HepG2 (cell line): ENCODE results near the gene GGT1. TPM values are rescaled to one million over a fixed set of nuclear protein-coding genes. Genes with fewer than 3 reads are reported as not detected.

Source experiments
- ATF7 ChIP-seq, 2 experiments: fragments of 450-650 bp in 1 of 2; sonication (generic) in 1 of 2; formaldehyde crosslinking in 1 of 2; IDR thresholded peaks; 2 replicates each; pipeline versions ENCODE4 v1.4.0 to v1.6.1; 2016 to 2020; ENCODE audit warnings: antibody characterized with exemption in 1 of 2, mild to moderate bottlenecking in 1 of 2, missing genetic modification reagents in 1 of 2
- FOXA3 ChIP-seq: IDR thresholded peaks from 2 replicates; pipeline ENCODE4 v1.6.1; 2016; ENCODE audit warnings: missing genetic modification reagents, missing compliant biosample characterization
- MZF1 ChIP-seq: sonication (generic); formaldehyde crosslinking; IDR thresholded peaks from 2 replicates; pipeline ENCODE4 v1.8.1; 2023; ENCODE audit warnings: mild to moderate bottlenecking, missing genetic modification reagents, borderline replicate concordance
- PCBP1 ChIP-seq: fragments of 200-400 bp; formaldehyde crosslinking; IDR thresholded peaks from 2 replicates; pipeline ENCODE4 v1.6.1; 2017; ENCODE audit warnings: mild to moderate bottlenecking, low read depth, low read length, borderline replicate concordance
- PPARG ChIP-seq: conservative IDR thresholded peaks from 2 replicates; pipeline ENCODE4 v1.6.1; 2016; ENCODE audit warnings: missing biosample characterization, missing genetic modification reagents
- REXO4 ChIP-seq: sonication (generic); formaldehyde crosslinking; IDR thresholded peaks from 2 replicates; pipeline ENCODE4 v1.8.0; 2022; ENCODE audit warnings: missing genetic modification reagents, mild to moderate bottlenecking, borderline replicate concordance
- SPEN ChIP-seq: sonication (generic); formaldehyde crosslinking; IDR thresholded peaks from 2 replicates; pipeline ENCODE4 v1.5.1; 2020; ENCODE audit warnings: low read depth, mild to moderate bottlenecking, missing genetic modification reagents
- THAP11 ChIP-seq: IDR thresholded peaks from 2 replicates; pipeline ENCODE4 v1.6.1; 2016; ENCODE audit warnings: missing biosample characterization, missing genetic modification reagents
- ZBTB26 ChIP-seq: IDR thresholded peaks from 2 replicates; pipeline ENCODE4 v1.6.1; 2016; ENCODE audit warnings: missing compliant biosample characterization, missing genetic modification reagents, borderline replicate concordance
- ZNF318 ChIP-seq: sonication (generic); formaldehyde crosslinking; IDR thresholded peaks from 2 replicates; pipeline ENCODE4 v1.4.0; 2020; ENCODE audit warnings: mild to moderate bottlenecking, missing genetic modification reagents
- ZNF598 ChIP-seq: sonication (generic); formaldehyde crosslinking; IDR thresholded peaks from 2 replicates; pipeline ENCODE4 v1.5.1; 2020; ENCODE audit warnings: mild to moderate bottlenecking, missing genetic modification reagents, borderline replicate concordance
- ZNF619 ChIP-seq: sonication (generic); formaldehyde crosslinking; IDR thresholded peaks from 2 replicates; pipeline ENCODE4 v1.4.0; 2020; ENCODE audit warnings: mild to moderate bottlenecking, missing genetic modification reagents
- polyA plus RNA-seq, 8 experiments: library from polyadenylated mRNA; depleted of rRNA in 3 of 8; stranded (reverse) in 7 of 8; unstranded in 1 of 8; fragments of >200 nt; fragmentation: Illumina TruSeq in 4 of 8; extraction: Trizol in 4 of 8; gene quantifications; 2 replicates each; pipeline versions ENCODE4 v1.2.1 to v1.2.3, GENCODE V29; 2011 to 2016; ENCODE audit warnings: low read depth in 4 of 8, missing spikeins in 1 of 8, mixed read lengths in 1 of 8; ENCODE audit not compliant: insufficient read depth in 1 of 8
- total RNA-seq, 5 experiments: library from RNA; depleted of rRNA; stranded (reverse); fragments of >200 nt; fragmentation: Illumina TruSeq; extraction: Trizol; gene quantifications; 2 replicates each; pipeline ENCODE4 v1.2.3, GENCODE V29; 2016; ENCODE audit warnings: low read depth in 1 of 5
- TF ChIP-seq, protein P1 (sequence below): sonication (generic); formaldehyde crosslinking; IDR thresholded peaks from 2 replicates; pipeline ENCODE4 v1.4.0; 2020; ENCODE audit warnings: missing genetic modification reagents

GGT1 gene
- total and polyA plus RNA-seq, 2 of the 13 experiments (the other 11 are each of a cell fraction or from before 2014, with no cell fraction given): 29.9 to 103 TPM

DNA sequence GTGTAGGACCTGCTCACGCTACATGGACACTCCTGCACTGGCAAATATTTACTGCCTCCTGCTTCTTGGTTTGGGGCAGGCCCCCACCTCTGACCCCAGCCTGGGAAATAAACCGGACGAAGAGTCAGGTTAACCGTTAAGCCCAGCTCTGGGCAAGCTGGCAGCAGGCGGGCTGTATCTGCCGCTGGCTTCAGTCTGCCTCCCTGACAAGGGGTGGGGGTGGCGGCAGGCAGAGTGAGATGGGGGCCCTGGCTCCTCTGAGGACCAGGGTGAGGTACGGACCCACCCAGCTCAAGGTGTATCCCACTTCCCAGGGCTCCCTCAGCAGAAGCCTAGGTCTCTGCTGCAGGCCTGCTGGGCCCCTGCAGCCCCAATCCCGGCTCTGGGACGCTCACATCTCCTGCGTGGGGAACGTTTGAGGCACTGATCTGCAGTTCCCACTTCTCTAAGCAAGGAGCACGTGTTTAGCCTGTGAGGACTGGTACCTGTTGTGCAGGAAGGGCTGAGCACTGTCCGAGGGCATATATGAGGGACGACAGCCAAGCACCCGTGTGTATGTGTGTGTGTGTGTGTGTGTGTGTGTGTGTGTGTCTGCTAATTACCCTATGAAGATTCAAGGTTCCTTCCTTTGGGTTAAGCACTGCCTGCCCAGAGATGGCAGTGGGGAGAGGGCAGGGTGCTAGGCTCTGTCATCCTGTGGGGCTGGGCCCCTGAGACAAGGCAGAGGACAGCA lies 9.0 kb upstream of the GGT1 start (continued):
- TF ChIP-seq ZBTB26 (no peak), ZNF318 (CRISPR knock-in tag) (no peak), SPEN (CRISPR knock-in tag) (no peak), ZNF598 (CRISPR knock-in tag) (no peak), THAP11 (CRISPR knock-in tag) (no peak), MZF1 (CRISPR knock-in tag) (no peak), FOXA3 (CRISPR knock-in tag) (peak; percentile 72), ATF7 (IDR thresholded peaks at IDR 0.05) (no peak), ATF7 (CRISPR knock-in tag; IDR thresholded peaks at IDR 0.05) (no peak), REXO4 (CRISPR knock-in tag) (no peak), PCBP1 (no peak), PPARG (CRISPR knock-in tag) (peak; percentile 44; the same call in 1 of the 2 replicates), ZNF619 (CRISPR knock-in tag) (no peak)
- TF ChIP-seq, protein P1, sequence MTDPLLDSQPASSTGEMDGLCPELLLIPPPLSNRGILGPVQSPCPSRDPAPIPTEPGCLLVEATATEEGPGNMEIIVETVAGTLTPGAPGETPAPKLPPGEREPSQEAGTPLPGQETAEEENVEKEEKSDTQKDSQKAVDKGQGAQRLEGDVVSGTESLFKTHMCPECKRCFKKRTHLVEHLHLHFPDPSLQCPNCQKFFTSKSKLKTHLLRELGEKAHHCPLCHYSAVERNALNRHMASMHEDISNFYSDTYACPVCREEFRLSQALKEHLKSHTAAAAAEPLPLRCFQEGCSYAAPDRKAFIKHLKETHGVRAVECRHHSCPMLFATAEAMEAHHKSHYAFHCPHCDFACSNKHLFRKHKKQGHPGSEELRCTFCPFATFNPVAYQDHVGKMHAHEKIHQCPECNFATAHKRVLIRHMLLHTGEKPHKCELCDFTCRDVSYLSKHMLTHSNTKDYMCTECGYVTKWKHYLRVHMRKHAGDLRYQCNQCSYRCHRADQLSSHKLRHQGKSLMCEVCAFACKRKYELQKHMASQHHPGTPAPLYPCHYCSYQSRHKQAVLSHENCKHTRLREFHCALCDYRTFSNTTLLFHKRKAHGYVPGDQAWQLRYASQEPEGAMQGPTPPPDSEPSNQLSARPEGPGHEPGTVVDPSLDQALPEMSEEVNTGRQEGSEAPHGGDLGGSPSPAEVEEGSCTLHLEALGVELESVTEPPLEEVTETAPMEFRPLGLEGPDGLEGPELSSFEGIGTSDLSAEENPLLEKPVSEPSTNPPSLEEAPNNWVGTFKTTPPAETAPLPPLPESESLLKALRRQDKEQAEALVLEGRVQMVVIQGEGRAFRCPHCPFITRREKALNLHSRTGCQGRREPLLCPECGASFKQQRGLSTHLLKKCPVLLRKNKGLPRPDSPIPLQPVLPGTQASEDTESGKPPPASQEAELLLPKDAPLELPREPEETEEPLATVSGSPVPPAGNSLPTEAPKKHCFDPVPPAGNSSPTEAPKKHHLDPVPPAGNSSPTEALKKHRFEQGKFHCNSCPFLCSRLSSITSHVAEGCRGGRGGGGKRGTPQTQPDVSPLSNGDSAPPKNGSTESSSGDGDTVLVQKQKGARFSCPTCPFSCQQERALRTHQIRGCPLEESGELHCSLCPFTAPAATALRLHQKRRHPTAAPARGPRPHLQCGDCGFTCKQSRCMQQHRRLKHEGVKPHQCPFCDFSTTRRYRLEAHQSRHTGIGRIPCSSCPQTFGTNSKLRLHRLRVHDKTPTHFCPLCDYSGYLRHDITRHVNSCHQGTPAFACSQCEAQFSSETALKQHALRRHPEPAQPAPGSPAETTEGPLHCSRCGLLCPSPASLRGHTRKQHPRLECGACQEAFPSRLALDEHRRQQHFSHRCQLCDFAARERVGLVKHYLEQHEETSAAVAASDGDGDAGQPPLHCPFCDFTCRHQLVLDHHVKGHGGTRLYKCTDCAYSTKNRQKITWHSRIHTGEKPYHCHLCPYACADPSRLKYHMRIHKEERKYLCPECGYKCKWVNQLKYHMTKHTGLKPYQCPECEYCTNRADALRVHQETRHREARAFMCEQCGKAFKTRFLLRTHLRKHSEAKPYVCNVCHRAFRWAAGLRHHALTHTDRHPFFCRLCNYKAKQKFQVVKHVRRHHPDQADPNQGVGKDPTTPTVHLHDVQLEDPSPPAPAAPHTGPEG (CRISPR knock-in tag): peak; percentile 51
